SU-DHL-6 (cell line): Measurements from ENCODE around the gene GPAM.

Experiments used
- EZH2phosphoT487 ChIP-seq: fragments of 200-600 bp; sonication (generic), shearing (Covaris generic); conservative IDR thresholded peaks from 2 replicates; pipeline ENCODE4 v1.6.1; 2018; ENCODE audit warnings: mild to moderate bottlenecking, antibody characterized with exemption, low read length, moderate library complexity, mixed read lengths
- TF ChIP-seq, protein P1 (sequence below): fragments of 200-600 bp; sonication (generic); IDR thresholded peaks from one replicate; pipeline ENCODE4 v1.5.1; 2017; ENCODE audit warnings: antibody characterized with exemption, mild to moderate bottlenecking, low read length, moderate library complexity; ENCODE audit not compliant: insufficient read depth, poor library complexity, severe bottlenecking

DNA sequence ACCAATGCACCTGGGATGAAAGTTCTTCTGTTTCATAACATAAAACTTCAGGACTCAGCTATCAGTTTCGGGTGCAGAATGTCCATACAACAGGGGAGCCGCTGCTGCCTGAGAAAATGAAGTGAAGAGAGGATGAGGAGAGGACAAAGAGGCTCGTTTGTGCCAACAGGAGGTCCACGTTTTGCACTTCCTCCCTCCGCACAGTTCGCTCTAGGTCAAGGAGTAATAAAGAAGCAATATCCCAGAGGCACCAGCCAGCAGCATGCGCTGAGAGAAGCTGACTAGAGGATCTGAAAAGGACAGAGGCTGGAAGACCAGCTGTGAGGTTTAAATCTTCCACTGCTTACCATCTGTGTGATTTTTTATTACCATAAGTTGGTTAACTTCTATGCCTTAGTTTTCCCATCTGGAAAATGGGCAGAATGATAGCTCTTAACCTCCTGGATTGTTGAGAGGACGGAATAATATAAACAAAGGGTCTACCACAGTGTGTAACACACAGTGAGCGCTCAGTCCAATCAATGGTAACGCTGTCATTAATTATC is 709 bp downstream of the GPAM start:
- TF ChIP-seq, protein P1, sequence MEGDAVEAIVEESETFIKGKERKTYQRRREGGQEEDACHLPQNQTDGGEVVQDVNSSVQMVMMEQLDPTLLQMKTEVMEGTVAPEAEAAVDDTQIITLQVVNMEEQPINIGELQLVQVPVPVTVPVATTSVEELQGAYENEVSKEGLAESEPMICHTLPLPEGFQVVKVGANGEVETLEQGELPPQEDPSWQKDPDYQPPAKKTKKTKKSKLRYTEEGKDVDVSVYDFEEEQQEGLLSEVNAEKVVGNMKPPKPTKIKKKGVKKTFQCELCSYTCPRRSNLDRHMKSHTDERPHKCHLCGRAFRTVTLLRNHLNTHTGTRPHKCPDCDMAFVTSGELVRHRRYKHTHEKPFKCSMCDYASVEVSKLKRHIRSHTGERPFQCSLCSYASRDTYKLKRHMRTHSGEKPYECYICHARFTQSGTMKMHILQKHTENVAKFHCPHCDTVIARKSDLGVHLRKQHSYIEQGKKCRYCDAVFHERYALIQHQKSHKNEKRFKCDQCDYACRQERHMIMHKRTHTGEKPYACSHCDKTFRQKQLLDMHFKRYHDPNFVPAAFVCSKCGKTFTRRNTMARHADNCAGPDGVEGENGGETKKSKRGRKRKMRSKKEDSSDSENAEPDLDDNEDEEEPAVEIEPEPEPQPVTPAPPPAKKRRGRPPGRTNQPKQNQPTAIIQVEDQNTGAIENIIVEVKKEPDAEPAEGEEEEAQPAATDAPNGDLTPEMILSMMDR, result no peak
- TF ChIP-seq EZH2phosphoT487, result no peak
